OCI-M2 (cell line): ENCODE data around the gene FRMD3.

ENCODE experiments used
- DNase-seq: peaks from one replicate; lab custom pipeline; 2025; ENCODE audit not compliant: unreplicated experiment; lab: John Stamatoyannopoulos, UW

FRMD3 gene

GRCh38 chr9:83340451-83340850, 197.8 kb downstream of the FRMD3 start:
- DNase-seq, result no peak

GRCh38 chr9:83339435-83339834, 198.8 kb downstream of the FRMD3 start:
- DNase-seq, result no peak

GRCh38 chr9:83336706-83337105, 201.5 kb downstream of the FRMD3 start:
- no peak for DNase-seq

GRCh38 chr9:83334320-83334719, 203.9 kb downstream of the FRMD3 start:
- no peak for DNase-seq

- no peak for DNase-seq
Measured at GRCh38 chr9:83330207-83331196, 207.7 kb downstream of the FRMD3 start.

- no peak for DNase-seq
Measured at GRCh38 chr9:83327750-83328622, 210.2 kb downstream of the FRMD3 start.

GRCh38 chr9:83327323-83327722, 210.9 kb downstream of the FRMD3 start:
- DNase-seq, result no peak

- DNase-seq, result no peak
Measured at GRCh38 chr9:83323148-83323547, 215.1 kb downstream of the FRMD3 start.

GRCh38 chr9:83322438-83322837, 215.8 kb downstream of the FRMD3 start:
- DNase-seq, result no peak

- DNase-seq, result no peak
Measured at GRCh38 chr9:83317244-83317643, 221.0 kb downstream of the FRMD3 start.

- DNase-seq, result no peak
Measured at GRCh38 chr9:83315649-83316048, 222.6 kb downstream of the FRMD3 start.

GRCh38 chr9:83313781-83314180, 224.4 kb downstream of the FRMD3 start:
- no peak for DNase-seq

GRCh38 chr9:83312537-83312936, 225.7 kb downstream of the FRMD3 start:
- DNase-seq, result no peak

GRCh38 chr9:83307066-83307724, 231.0 kb downstream of the FRMD3 start:
- DNase-seq, result no peak

GRCh38 chr9:83304686-83305085, 233.5 kb downstream of the FRMD3 start:
- no peak for DNase-seq

- no peak for DNase-seq
Measured at GRCh38 chr9:83299571-83299970, 238.6 kb downstream of the FRMD3 start.

GRCh38 chr9:83299094-83299493, 239.1 kb downstream of the FRMD3 start:
- no peak for DNase-seq

GRCh38 chr9:83296123-83296522, 242.1 kb downstream of the FRMD3 start:
- DNase-seq, result no peak

- no peak for DNase-seq
Measured at GRCh38 chr9:83294816-83295215, 243.4 kb downstream of the FRMD3 start.

GRCh38 chr9:83291196-83291595, 247.0 kb downstream of the FRMD3 start:
- DNase-seq, result no peak

GRCh38 chr9:83290692-83291091, 247.5 kb downstream of the FRMD3 start:
- DNase-seq, result no peak
